HL-60 (cell line): ENCODE data around the gene BHMT2.
A peak's percentile ranks its signal among the peaks of the same experiment; 100 is the strongest.

Source experiments
- DNase-seq, 2 experiments: peaks; one replicate each; pipeline ENCODE4 v3.0.0-alpha.2; 2010 to 2020; ENCODE audit warnings: low read depth in 1 of 2, low spot score in 1 of 2
- H3K27ac ChIP-seq: fragments of 250-450 bp; sonication (Bioruptor Pico); replicated peaks from 2 replicates; pipeline ENCODE4 v1.5.1; 2020; ENCODE audit warnings: mild to moderate bottlenecking, moderate library complexity
- H3K27me3 ChIP-seq: fragments of 250-450 bp; sonication (Bioruptor Pico); 2 replicates; pipeline ENCODE4 v1.5.1; 2021; ENCODE audit warnings: mild to moderate bottlenecking, moderate library complexity; ENCODE audit not compliant: insufficient read depth, poor library complexity, severe bottlenecking
- H3K4me3 ChIP-seq: replicated peaks from 2 replicates; pipeline ENCODE4 v1.5.1; 2011; ENCODE audit warnings: mild to moderate bottlenecking, control low read depth, low read length; ENCODE audit not compliant: insufficient read depth
- GABPA ChIP-seq: IDR thresholded peaks from 2 replicates; pipeline ENCODE4 v1.6.1; 2012; ENCODE audit warnings: low read depth
- POLR2AphosphoS5 ChIP-seq: IDR thresholded peaks from 2 replicates; pipeline ENCODE4 v1.6.1; 2012; ENCODE audit warnings: low read depth
- SPI1 ChIP-seq: IDR thresholded peaks from 2 replicates; pipeline ENCODE4 v1.6.1; 2012; ENCODE audit warnings: low read depth, mild to moderate bottlenecking, borderline replicate concordance
- TF ChIP-seq, protein P1 (sequence below): IDR thresholded peaks from 2 replicates; pipeline ENCODE4 v1.6.1; 2012; ENCODE audit warnings: low read depth; ENCODE audit not compliant: insufficient replicate concordance
- TF ChIP-seq, protein P2 (sequence below): IDR thresholded peaks from one replicate; pipeline ENCODE4 v1.5.1; 2011; ENCODE audit warnings: low read length, control low read depth, inconsistent platforms; ENCODE audit not compliant: insufficient read depth

BHMT2 gene

DNA sequence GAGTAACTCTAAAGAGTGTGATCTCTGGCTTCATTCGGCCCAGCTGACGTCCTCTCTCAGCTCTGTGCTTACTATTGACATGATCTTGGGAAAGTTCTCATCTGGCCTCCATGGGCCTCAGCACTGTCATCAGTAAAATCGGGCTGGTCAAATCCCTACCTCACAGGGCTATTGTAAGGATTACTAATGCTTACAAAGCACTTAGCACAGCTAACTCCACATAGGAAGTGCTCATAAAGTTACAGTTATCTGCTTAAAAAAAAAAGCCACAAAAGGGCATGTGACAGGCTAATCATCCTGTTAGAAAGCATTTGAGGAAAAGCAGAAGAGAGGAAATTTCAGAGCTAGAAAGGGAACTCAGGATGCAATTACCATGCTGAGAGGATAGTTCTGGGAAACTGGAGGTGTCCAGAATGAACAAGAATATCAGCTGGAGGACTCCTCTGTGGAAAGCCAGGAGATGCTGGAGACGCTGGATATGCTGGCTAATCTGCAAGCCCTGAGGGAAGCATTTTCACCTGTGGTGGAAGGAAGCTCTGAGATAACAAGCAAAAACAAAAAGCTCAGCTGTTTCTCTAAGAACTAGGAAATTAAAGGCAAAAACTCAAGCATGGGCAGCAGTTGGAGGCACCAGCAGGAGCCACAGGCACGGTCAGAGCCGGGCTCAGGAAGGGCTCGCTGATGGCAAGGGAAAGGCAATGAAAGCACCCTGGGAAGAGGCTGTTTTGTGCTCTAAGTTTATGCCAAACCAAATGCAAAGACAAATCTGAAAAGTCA is 37.6 kb downstream of the BHMT2 start:
- peak overlapping the region; percentile 53 for H3K27ac ChIP-seq
- TF ChIP-seq, protein P1, sequence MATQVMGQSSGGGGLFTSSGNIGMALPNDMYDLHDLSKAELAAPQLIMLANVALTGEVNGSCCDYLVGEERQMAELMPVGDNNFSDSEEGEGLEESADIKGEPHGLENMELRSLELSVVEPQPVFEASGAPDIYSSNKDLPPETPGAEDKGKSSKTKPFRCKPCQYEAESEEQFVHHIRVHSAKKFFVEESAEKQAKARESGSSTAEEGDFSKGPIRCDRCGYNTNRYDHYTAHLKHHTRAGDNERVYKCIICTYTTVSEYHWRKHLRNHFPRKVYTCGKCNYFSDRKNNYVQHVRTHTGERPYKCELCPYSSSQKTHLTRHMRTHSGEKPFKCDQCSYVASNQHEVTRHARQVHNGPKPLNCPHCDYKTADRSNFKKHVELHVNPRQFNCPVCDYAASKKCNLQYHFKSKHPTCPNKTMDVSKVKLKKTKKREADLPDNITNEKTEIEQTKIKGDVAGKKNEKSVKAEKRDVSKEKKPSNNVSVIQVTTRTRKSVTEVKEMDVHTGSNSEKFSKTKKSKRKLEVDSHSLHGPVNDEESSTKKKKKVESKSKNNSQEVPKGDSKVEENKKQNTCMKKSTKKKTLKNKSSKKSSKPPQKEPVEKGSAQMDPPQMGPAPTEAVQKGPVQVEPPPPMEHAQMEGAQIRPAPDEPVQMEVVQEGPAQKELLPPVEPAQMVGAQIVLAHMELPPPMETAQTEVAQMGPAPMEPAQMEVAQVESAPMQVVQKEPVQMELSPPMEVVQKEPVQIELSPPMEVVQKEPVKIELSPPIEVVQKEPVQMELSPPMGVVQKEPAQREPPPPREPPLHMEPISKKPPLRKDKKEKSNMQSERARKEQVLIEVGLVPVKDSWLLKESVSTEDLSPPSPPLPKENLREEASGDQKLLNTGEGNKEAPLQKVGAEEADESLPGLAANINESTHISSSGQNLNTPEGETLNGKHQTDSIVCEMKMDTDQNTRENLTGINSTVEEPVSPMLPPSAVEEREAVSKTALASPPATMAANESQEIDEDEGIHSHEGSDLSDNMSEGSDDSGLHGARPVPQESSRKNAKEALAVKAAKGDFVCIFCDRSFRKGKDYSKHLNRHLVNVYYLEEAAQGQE = no peak
- TF ChIP-seq SPI1 (peak; percentile 75; the same call in 1 of the 2 replicates), GABPA (no peak), POLR2AphosphoS5 (no peak)
- TF ChIP-seq, protein P2, sequence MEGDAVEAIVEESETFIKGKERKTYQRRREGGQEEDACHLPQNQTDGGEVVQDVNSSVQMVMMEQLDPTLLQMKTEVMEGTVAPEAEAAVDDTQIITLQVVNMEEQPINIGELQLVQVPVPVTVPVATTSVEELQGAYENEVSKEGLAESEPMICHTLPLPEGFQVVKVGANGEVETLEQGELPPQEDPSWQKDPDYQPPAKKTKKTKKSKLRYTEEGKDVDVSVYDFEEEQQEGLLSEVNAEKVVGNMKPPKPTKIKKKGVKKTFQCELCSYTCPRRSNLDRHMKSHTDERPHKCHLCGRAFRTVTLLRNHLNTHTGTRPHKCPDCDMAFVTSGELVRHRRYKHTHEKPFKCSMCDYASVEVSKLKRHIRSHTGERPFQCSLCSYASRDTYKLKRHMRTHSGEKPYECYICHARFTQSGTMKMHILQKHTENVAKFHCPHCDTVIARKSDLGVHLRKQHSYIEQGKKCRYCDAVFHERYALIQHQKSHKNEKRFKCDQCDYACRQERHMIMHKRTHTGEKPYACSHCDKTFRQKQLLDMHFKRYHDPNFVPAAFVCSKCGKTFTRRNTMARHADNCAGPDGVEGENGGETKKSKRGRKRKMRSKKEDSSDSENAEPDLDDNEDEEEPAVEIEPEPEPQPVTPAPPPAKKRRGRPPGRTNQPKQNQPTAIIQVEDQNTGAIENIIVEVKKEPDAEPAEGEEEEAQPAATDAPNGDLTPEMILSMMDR = no peak

DNA sequence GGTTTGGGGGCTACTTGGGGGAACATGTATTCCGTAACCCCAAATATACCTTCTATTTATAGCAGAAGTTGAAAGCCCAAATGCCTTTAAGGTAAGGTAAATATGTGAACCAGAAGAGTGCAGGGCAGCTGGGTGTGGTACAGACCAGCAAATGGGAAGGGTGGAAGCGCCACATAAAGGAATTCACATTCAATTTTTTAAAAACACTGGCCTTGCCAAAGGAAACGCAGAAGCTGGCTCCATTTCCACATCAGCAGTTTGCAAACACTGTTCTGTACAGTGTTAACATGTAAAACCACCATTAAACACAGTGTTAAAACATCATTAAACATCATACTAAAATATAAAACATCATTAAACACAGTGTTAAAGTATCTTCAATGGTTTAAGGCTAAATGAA is 38.5 kb downstream of the BHMT2 start:
- Histone ChIP-seq H3K27me3 (no peaks in the 10 kb centered on the region), H3K27ac (no peak overlapping the region), H3K4me3 (no peak overlapping the region)
- TF ChIP-seq, protein P2 = no peak
- TF ChIP-seq GABPA (no peak), POLR2AphosphoS5 (no peak), SPI1 (no peak)
- TF ChIP-seq, protein P1 = no peak
- no peak for DNase-seq

More for the DNA sequence above, 37.6 kb downstream of the BHMT2 start:
- peak in 1 of 2 experiments; percentile 12 for DNase-seq
- H3K4me3 ChIP-seq = no peak overlapping the region
- H3K27me3 ChIP-seq = no peaks in the 10 kb centered on the region

DNA sequence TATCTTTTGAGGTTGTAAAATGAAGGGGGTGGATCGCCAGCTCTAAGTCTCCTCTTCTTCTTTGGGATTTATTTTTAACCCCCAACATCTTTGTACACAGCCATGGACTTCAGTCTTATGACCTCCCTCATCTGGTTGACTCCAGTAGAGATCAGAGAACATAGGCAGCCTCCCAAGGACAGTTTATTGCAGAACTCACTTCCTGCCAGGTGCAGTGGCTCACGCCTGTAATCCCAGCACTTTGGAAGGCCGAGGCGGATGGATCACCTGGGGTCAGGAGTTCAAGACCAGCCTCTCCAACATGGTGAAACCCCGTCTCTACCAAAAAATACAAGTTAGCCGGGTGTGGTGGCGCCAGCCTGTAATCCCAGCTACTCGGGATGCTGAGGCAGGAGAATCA is 39.2 kb downstream of the BHMT2 start:
- Histone ChIP-seq H3K27me3 (no peaks in the 10 kb centered on the region), H3K27ac (no peak overlapping the region), H3K4me3 (no peak overlapping the region)
- no peak for DNase-seq
- TF ChIP-seq POLR2AphosphoS5 (no peak), SPI1 (no peak), GABPA (no peak)
- TF ChIP-seq, protein P2 = no peak
- TF ChIP-seq, protein P1 = no peak
